Coronary artery (tissue), 2 donors: ENCODE results near the gene KRT36.

ENCODE experiments used
- DNase-seq: peaks from one replicate; pipeline ENCODE4 v3.0.0-alpha.2; 2017; ENCODE audit warnings: low spot score
- H3K27ac ChIP-seq, 2 donors: fragments of 200-600 bp; sonication (generic); one replicate each; pipeline ENCODE4 v1.5.1; 2016 to 2019
- H3K4me3 ChIP-seq: fragments of 200-600 bp; sonication (generic); 2 replicates; pipeline ENCODE4 v1.5.1; 2016; ENCODE audit warnings: mild to moderate bottlenecking, moderate library complexity
- CTCF ChIP-seq: fragments of 200-600 bp; sonication (generic); IDR thresholded peaks from one replicate; pipeline ENCODE4 v1.5.1; 2019; ENCODE audit warnings: antibody characterized with exemption

The KRT36 gene

GRCh38 chr17:41529491-41529915 is 39.8 kb upstream of the KRT36 start:
- no peak for DNase-seq
- H3K4me3 ChIP-seq = no peak overlapping the region
- no peak overlapping the region for H3K27ac ChIP-seq
- no peak for TF ChIP-seq CTCF

- no peak for TF ChIP-seq CTCF
- Histone ChIP-seq H3K4me3 (no peak overlapping the region), H3K27ac (no peak overlapping the region)
- no peak for DNase-seq
Measured at GRCh38 chr17:41528959-41529353, 39.2 kb upstream of the KRT36 start.

- peak overlapping the region; percentile 57 for H3K4me3 ChIP-seq
- no peak for TF ChIP-seq CTCF
- DNase-seq = no peak
- no peak overlapping the region for H3K27ac ChIP-seq
Measured at GRCh38 chr17:41527063-41528023, 37.6 kb upstream of the KRT36 start.

GRCh38 chr17:41524261-41524660 is 34.6 kb upstream of the KRT36 start:
- no peak for TF ChIP-seq CTCF
- H3K27ac ChIP-seq = no peak overlapping the region

GRCh38 chr17:41523787-41524186 is 34.1 kb upstream of the KRT36 start:
- H3K27ac ChIP-seq = no peak overlapping the region

More at GRCh38 chr17:41524261-41524660, 34.6 kb upstream of the KRT36 start:
- no peak overlapping the region for H3K4me3 ChIP-seq
- no peak for DNase-seq

GRCh38 chr17:41523225-41523593 is 33.5 kb upstream of the KRT36 start:
- TF ChIP-seq CTCF = no peak
- no peak overlapping the region for H3K27ac ChIP-seq
- H3K4me3 ChIP-seq = no peak overlapping the region
- DNase-seq = no peak

More at GRCh38 chr17:41523787-41524186, 34.1 kb upstream of the KRT36 start:
- H3K4me3 ChIP-seq = no peak overlapping the region
- no peak for DNase-seq
- no peak for TF ChIP-seq CTCF
